Prostate gland (tissue), 2 donors: ENCODE results near the gene BLNK.
"Not testable (repeated sequence)": the region's sequence is repeated elsewhere in the genome, so short reads cannot be mapped to it uniquely, and the experiment has no call there.

Experiments
- CTCF ChIP-seq, 4 experiments: fragments of 200-600 bp in 2 of 4; fragments of 450-650 bp in 2 of 4; sonication (generic) in 2 of 4; IDR thresholded peaks; 1 replicate in 3 of 4; 2 replicates in 1 of 4; pipeline ENCODE4 v1.5.1; 2016 to 2019; ENCODE audit warnings: antibody characterized with exemption in 4 of 4, mild to moderate bottlenecking in 2 of 4, moderate library complexity in 2 of 4
- POLR2A ChIP-seq: fragments of 450-650 bp; IDR thresholded peaks from one replicate; pipeline ENCODE4 v1.6.1; 2016; ENCODE audit warnings: antibody characterized with exemption, mild to moderate bottlenecking
- POLR2AphosphoS5 ChIP-seq: sonication (generic); formaldehyde crosslinking; IDR thresholded peaks from one replicate; pipeline ENCODE4 v1.6.1; 2017; ENCODE audit warnings: antibody characterized with exemption

- not testable (repeated sequence) for TF ChIP-seq CTCF (IDR thresholded peaks at IDR 0.05); POLR2AphosphoS5; POLR2A
These were observed 81.9 kb downstream of the BLNK start for GRCh38 chr10:96189505-96189904.
